Activated naive CD4-positive, alpha-beta T cell treated with anti-CD3 and anti-CD28 coated beads, Interleukin-2, amount 10 ng/mL, durations not matched to agents 7 days and 5 days (primary cell): Measurements from ENCODE around the gene FAM76B.

ENCODE experiments used
- CTCF ChIA-PET: fragments of 350-600 bp; sonication (Branson Sonifier 250); formaldehyde crosslinking; loops from one replicate; lab custom pipeline; 2021; ENCODE audit warnings: antibody characterized with exemption; lab: Charles Lee
- DNase-seq: peaks from one replicate; pipeline ENCODE4 v3.0.0-alpha.2; 2020
- H3K27ac Mint-ChIP-seq: one replicate; pipeline ENCODE4 v1.8.0; 2021; ENCODE audit warnings: mild to moderate bottlenecking, moderate library complexity, mixed read lengths
- H3K27me3 Mint-ChIP-seq: one replicate; pipeline ENCODE4 v1.8.0; 2021; ENCODE audit warnings: mild to moderate bottlenecking, mixed read lengths
- H3K36me3 Mint-ChIP-seq: one replicate; pipeline ENCODE4 v1.8.0; 2021; ENCODE audit warnings: mixed read lengths
- H3K4me1 Mint-ChIP-seq: one replicate; pipeline ENCODE4 v1.8.0; 2021; ENCODE audit warnings: mixed read lengths
- H3K4me3 Mint-ChIP-seq: one replicate; pipeline ENCODE4 v1.8.0; 2021; ENCODE audit warnings: mild to moderate bottlenecking, moderate library complexity, mixed read lengths
- H3K9me3 Mint-ChIP-seq: one replicate; pipeline ENCODE4 v1.8.0; 2021; ENCODE audit warnings: mixed read lengths

The FAM76B gene

DNA sequence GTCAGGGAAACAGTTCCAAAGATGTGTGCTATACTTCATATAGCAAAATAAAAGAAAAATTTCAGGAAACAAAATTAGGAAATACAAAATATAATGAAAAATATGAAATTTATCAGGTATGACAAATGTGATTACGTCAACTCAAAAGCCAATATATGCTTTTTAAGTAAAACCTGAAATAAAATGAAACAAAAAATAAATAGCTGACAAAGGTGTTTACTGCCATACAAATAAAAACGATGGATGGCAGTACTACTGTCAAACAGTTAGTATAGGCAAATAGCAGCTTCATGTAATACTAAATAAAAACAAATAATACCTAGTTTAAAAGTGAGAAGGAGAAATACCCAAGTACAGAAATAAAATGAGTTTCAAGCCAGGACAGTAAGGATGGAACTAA lies 14.4 kb upstream of the FAM76B start:
- Mint-ChIP-seq H3K27me3 (no peaks in the 10 kb centered on the region), H3K9me3 (peaks cover 4% of the 10 kb centered on the region), H3K4me3 (no peak overlapping the region), H3K27ac (no peak overlapping the region), H3K4me1 (peaks cover 2% of the 10 kb centered on the region), H3K36me3 (peaks cover 56% of the 10 kb centered on the region)
- DNase-seq: no peak
- CTCF ChIA-PET: interaction anchor here (1.2 kb wide), 1 partner anchor 10 kb away, joined by 4 read pairs; no protein-coding TSS in a partner anchor

DNA sequence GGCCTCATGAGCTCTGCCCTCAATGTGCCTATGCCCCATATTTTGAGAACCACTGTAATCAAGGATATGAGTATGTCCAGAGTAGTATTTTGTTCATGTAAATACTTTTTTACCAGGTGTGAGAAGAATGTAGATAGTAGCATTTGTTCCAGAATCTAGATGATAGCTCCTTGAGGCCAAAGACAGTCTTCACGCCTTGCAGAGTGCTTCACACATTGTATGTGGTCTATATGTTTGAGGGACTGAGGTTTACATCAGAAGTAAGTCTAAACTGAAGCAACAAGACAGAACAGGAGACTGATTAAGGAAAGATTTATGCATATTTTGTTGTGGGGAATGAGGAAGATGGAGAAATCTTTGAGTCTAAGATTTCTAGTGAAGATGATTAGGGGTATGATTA lies 13.2 kb upstream of the FAM76B start:
- no peaks in the 10 kb centered on the region for H3K9me3 Mint-ChIP-seq
- H3K27ac Mint-ChIP-seq: no peak overlapping the region
- CTCF ChIA-PET: no interaction called here
- H3K4me1 Mint-ChIP-seq: peaks cover 2% of the 10 kb centered on the region
- H3K27me3 Mint-ChIP-seq: no peaks in the 10 kb centered on the region
- H3K4me3 Mint-ChIP-seq: no peak overlapping the region
- no peak for DNase-seq
- H3K36me3 Mint-ChIP-seq: peaks cover 51% of the 10 kb centered on the region

DNA sequence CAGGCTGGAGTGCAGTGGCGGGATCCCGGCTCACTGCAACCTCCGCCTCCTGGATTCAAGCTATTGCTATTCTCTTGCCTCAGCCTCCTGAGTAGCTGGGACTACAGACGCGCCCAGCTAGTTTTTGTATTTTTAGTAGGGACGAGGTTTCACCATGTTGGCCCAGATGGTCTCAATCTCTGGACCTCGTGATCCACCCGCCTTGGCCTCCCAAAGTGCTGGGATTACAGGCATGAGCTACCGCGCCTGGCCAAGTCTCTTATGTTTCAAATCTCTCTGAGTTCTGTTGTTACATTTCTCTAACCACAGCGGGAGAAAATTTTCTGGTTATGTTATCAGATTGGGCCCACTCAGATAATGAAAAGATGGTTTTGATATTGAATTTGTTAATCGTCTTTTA lies 10.9 kb upstream of the FAM76B start:
- Mint-ChIP-seq H3K27me3 (no peaks in the 10 kb centered on the region), H3K9me3 (no peaks in the 10 kb centered on the region), H3K36me3 (peaks cover 36% of the 10 kb centered on the region), H3K4me1 (peaks cover 2% of the 10 kb centered on the region), H3K27ac (no peak overlapping the region), H3K4me3 (no peak overlapping the region)
- CTCF ChIA-PET: no interaction called here
- no peak for DNase-seq

DNA sequence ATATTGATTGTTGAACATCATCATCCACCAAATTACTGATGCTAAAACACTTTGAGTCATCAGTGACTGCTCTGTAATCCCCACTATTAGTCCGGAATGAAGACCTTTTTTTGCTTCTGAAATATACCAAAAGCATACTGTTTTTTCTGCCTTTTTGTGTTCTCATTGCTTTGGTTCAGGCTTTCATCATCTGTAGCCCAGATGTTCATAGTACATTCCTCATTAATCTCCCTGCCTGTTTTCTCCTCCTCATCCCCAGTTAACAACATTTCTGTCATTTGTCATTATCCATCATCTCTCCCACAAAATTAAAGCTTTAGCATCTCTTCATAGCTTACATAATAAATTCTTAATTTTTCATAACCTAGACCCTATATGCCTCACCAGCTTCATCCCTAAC lies 10.0 kb upstream of the FAM76B start:
- H3K4me1 Mint-ChIP-seq: peaks cover 6% of the 10 kb centered on the region
- DNase-seq: no peak
- peaks cover 34% of the 10 kb centered on the region for H3K36me3 Mint-ChIP-seq
- H3K4me3 Mint-ChIP-seq: no peak overlapping the region
- H3K27ac Mint-ChIP-seq: no peak overlapping the region
- CTCF ChIA-PET: no interaction called here
- no peaks in the 10 kb centered on the region for H3K27me3 Mint-ChIP-seq
- H3K9me3 Mint-ChIP-seq: no peaks in the 10 kb centered on the region

DNA sequence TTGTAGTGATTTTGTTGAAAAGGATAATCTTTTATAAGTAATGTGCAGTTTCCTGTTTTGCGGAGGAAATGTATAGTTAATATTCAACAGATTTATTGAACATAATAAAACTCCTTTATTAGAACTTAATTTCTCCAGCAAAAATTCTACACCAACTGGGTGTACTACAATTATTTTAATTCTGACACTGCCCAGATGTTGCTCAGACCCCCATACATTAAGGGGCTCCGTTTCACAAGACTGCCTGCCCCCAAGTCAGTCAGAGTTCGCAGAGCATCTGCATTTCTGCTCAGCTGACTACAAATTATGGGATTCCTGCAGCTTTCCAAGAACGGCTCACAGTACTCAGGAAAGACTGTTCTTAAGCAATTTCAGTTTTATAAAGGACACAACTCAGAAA lies 6.9 kb upstream of the FAM76B start:
- no peak overlapping the region for H3K4me3 Mint-ChIP-seq

DNA sequence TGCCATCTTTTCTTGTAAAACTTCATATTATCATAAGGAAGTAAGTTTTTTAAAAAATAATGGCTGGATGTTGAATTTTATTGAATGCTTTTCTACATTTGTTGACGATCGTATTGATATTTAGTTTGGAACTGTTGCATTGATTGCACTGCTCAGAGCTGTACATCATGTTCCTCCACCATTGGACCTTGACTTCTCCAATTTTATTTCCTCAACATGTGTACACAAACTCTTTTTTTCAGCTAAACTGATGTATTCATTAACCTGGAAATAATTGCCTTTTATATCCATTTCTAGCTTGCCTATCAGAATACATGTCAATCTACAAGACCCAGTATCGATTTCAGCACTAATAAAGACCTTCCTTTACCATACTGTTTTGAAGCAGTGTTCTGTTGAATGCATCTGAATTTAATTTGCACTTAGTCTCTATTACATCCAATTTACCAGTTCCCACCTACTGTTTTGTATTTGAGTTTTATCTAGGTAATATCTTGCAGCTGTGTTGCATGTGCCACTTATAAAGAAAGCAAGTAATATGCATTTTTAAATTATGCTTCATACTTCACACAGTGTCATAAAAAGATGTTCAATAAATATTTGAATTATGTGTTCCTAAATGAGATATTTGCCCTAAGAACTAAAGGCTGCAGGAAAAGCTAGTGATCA lies 6.2 kb upstream of the FAM76B start:
- Mint-ChIP-seq H3K4me1 (peaks cover 34% of the 10 kb centered on the region), H3K36me3 (peaks cover 39% of the 10 kb centered on the region)
- CTCF ChIA-PET: interaction anchor here (0.8 kb wide), 1 partner anchor 35 kb away, joined by 4 read pairs; no protein-coding TSS in a partner anchor

More for the DNA sequence above, 6.9 kb upstream of the FAM76B start:
- no peaks in the 10 kb centered on the region for H3K9me3 Mint-ChIP-seq
- no peaks in the 10 kb centered on the region for H3K27me3 Mint-ChIP-seq
- no peak overlapping the region for H3K27ac Mint-ChIP-seq
- no peak for DNase-seq
- CTCF ChIA-PET: no interaction called here
- peaks cover 40% of the 10 kb centered on the region for H3K36me3 Mint-ChIP-seq
- peaks cover 32% of the 10 kb centered on the region for H3K4me1 Mint-ChIP-seq

DNA sequence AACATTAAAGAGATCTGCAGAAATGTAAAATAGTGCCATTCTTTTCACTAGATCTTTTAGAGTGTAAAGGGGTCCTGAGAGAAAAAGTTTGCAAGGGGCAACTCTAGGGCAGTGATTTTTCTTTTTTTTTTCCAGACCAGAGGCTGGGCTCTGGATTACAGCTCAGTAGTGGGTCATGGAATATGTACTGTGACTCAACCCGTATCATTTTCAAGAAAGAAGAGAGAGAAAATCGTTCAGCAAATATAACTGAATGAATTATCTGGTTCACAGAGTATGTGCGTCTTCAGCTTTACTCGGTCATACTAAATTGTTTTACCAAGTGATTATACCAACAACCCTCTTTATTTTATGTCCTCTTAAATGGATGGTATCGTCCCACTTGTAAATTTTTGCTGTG lies 4.5 kb upstream of the FAM76B start:
- Mint-ChIP-seq H3K4me3 (no peak overlapping the region), H3K27ac (no peak overlapping the region), H3K4me1 (peaks cover 34% of the 10 kb centered on the region), H3K36me3 (peaks cover 25% of the 10 kb centered on the region), H3K27me3 (no peaks in the 10 kb centered on the region), H3K9me3 (no peaks in the 10 kb centered on the region)
- DNase-seq: no peak
- CTCF ChIA-PET: interaction anchor here (0.6 to 1.3 kb wide), 2 partner anchors 11 to 533 kb away, joined by 4 read pairs; no protein-coding TSS in a partner anchor

More for the DNA sequence above, 6.2 kb upstream of the FAM76B start:
- H3K9me3 Mint-ChIP-seq: no peaks in the 10 kb centered on the region
- H3K27me3 Mint-ChIP-seq: no peaks in the 10 kb centered on the region
- DNase-seq: no peak
- H3K4me3 Mint-ChIP-seq: no peak overlapping the region
- H3K27ac Mint-ChIP-seq: no peak overlapping the region

DNA sequence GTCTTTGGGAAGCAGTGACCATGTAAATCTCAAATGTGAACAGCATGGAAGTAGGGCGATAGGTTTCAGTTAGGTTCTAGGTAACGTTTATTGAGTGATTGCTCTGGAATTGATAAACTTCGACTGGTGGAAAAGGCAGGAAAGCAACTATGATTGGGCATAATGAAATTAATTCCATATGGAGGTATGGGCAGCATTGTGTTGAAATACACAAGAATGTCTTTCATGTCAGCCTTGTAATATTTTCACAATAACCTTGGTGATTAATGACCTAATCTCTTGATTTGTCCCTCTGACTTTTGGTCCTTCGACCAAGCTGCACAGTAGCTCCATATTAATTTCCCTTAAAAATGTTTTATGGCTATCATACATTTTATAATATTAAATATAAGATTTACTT lies 3.5 kb upstream of the FAM76B start:
- H3K4me3 Mint-ChIP-seq: no peak overlapping the region
- no peak for DNase-seq
- peaks cover 41% of the 10 kb centered on the region for H3K4me1 Mint-ChIP-seq
- H3K27ac Mint-ChIP-seq: no peak overlapping the region
- CTCF ChIA-PET: interaction anchor here (1.2 to 4.9 kb wide), 2 partner anchors 601 to 639 kb away, joined by 5 to 45 read pairs; no protein-coding TSS in a partner anchor
- H3K9me3 Mint-ChIP-seq: no peaks in the 10 kb centered on the region
- peaks cover 29% of the 10 kb centered on the region for H3K36me3 Mint-ChIP-seq
- H3K27me3 Mint-ChIP-seq: no peaks in the 10 kb centered on the region

DNA sequence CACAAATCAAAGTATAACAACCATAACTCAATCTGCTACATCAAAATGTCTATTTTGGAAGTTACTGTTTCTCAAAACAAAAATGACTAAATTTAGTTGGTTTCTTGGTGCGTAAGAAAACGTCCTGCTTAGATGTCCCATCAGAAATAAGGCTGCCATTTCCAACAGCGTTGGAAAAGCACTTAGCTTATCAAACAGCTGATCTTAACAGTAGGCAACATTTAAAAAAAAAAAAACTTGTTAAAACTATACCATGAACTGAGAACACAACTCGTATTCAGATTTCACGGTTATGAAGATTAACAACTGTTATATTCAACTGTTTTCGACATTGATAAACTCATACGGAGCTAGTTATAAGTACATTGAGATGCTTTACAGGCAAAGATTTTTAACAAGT lies 3.1 kb upstream of the FAM76B start:
- Mint-ChIP-seq H3K9me3 (no peaks in the 10 kb centered on the region), H3K36me3 (peaks cover 33% of the 10 kb centered on the region), H3K27ac (no peak overlapping the region), H3K4me3 (peak overlapping the region; percentile 14), H3K27me3 (no peaks in the 10 kb centered on the region), H3K4me1 (peaks cover 45% of the 10 kb centered on the region)
- DNase-seq: no peak
- CTCF ChIA-PET: interaction anchor here (1.2 to 4.9 kb wide), 2 partner anchors 601 to 639 kb away, joined by 5 to 45 read pairs; no protein-coding TSS in a partner anchor

DNA sequence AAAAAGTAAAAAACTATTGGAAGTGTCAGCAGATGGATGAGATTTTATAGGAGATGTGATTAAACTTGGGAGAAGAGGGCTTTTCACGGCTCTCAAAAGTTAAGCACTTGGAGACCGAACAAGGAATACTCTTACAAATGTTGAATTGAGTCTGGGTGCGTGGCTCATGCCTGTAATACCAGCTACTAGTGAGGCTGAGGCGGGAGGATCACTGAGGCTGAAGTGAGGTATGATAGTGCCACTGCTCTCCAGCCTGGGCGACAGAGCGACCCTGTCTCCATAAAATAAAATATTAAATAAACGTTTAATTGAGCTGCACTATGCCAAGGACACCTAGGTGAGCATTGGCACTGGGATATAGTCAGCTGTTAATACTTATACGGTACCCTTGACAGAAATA lies 2.6 kb upstream of the FAM76B start:
- Mint-ChIP-seq H3K4me3 (peak overlapping the region; percentile 96), H3K27me3 (no peaks in the 10 kb centered on the region), H3K27ac (peak overlapping the region; percentile 100), H3K36me3 (peaks cover 37% of the 10 kb centered on the region), H3K9me3 (no peaks in the 10 kb centered on the region), H3K4me1 (peaks cover 50% of the 10 kb centered on the region)
- CTCF ChIA-PET: interaction anchor here (0.9 to 4.9 kb wide), 5 partner anchors 44 to 638 kb away, joined by 3 to 45 read pairs (median 5); no protein-coding TSS in a partner anchor
- no peak for DNase-seq

DNA sequence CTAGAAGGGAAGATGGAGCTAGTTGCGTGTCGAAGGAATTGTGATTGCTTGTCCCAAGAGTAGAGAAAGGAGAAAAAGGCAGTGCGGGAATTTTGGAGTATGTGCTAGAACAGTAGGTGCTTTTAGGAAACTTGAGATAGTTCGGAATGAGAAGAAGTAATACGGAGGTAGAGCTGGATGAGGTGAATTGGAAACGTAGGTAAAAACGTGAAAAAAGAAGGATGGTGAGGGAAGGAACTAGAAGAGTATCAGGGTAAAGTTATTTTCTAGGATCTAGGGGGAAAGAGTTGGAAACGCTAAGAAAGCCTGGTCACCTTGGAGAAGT lies 2.1 kb upstream of the FAM76B start:
- CTCF ChIA-PET: interaction anchor here (0.9 to 4.9 kb wide), 6 partner anchors 44 to 638 kb away, joined by 3 to 45 read pairs (median 3); no protein-coding TSS in a partner anchor
- H3K4me1 Mint-ChIP-seq: peaks cover 54% of the 10 kb centered on the region
- H3K4me3 Mint-ChIP-seq: peak overlapping the region; percentile 96
- H3K36me3 Mint-ChIP-seq: peaks cover 38% of the 10 kb centered on the region
- peak overlapping the region; percentile 100 for H3K27ac Mint-ChIP-seq
- no peak for DNase-seq
- no peaks in the 10 kb centered on the region for H3K9me3 Mint-ChIP-seq
- H3K27me3 Mint-ChIP-seq: no peaks in the 10 kb centered on the region

DNA sequence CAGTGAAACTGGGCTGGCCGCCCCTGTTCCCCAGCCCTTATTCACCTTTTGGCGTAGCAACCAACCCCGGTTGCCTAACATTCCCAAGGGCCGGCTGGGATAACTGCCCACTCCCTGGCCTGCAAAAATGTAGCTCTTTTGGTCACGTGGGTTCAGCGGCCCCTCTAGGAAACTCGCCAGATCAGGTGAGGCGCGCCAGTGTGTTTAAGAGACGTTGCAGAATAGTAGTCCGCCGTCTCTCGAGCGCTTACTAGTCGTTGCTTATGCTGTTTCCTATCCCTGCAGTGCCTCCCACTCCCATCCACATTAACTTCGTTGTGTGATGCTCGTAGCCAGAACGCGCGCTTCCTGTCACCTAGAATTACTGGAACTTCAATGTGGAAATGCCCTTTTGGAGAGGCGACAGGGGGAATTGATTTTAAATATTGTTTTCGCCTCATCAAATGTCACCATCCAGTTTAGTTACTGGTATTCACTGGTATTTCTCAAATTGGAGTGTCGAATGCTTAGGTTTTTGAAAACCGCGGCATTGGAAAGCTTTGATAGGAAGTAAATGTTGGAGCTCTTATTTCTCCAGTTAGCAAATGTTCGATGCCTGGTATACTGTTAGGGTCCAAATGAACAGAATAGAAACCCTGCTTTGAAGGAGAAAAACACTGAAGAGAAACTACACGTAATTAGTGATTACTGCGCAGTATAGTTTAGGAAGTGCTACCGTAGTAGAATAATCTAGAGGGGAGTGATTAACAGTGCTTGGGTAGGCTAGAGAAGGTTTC lies 1.5 kb upstream of the FAM76B start:
- Mint-ChIP-seq H3K9me3 (no peaks in the 10 kb centered on the region), H3K36me3 (peaks cover 42% of the 10 kb centered on the region), H3K4me1 (peaks cover 59% of the 10 kb centered on the region), H3K27ac (peak overlapping the region; percentile 100), H3K4me3 (peak overlapping the region; percentile 96), H3K27me3 (no peaks in the 10 kb centered on the region)
- CTCF ChIA-PET: interaction anchor here (0.6 to 4.9 kb wide), 8 partner anchors 45 to 637 kb away, joined by 3 to 45 read pairs (median 3); partner anchors contain the start of gene MAML2
- DNase-seq: peak; percentile 75

DNA sequence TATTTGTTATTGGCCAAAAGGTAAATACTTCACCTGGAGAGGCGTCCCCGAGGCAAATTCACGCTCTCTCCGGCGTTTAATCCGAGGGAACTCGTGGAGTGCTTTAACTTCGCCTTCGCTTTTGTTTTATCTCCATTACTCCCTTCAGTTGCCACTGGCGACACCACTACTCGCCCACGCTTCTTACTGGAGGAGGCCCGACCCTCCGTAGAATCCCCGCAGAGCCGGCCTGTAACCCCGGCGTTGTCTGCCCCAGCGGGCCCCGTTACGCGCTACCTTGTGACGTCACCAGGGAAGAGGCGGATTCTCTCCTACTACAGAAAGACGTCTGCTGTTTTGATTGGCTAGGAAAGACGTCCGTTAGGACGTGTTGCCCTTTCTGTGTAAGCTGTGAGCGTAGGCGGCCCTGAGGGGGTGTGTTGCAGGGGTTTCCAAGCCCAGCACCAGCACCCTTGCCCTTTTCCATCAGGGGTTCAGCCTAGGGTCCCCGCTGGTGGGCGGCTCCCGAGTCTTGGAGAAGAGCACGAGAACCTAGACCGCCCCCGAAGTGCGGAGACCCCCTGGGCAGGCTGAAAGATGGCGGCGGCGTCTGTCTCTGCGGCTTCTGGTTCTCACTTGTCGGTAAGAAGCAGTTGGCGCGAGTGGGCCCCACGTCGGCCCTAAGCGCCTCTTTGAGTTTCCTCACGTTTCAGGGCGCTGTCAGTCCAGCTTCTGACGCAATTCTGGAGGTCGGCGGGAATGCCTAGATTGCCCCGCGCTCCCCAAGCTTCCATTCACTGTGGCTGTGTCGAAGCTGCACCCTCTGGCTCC lies 746 bp upstream of the FAM76B start, which contains the start of gene CEP57:
Gene CEP57, plus strand, starts transcription at position 376 of the 810 bp plus-strand sequence. Its CDS starts 201 bp downstream, at position 577.
- Mint-ChIP-seq H3K4me1 (peaks cover 63% of the 10 kb centered on the region), H3K27ac (peak within 1 kb of the TSS; percentile 100)
- CTCF ChIA-PET: interaction anchor here (0.6 to 4.9 kb wide), 8 partner anchors 26 to 636 kb away, joined by 3 to 45 read pairs (median 4); partner anchors contain the start of gene MAML2

More for the DNA sequence above, 746 bp upstream of the FAM76B start, which contains the start of gene CEP57:
- Mint-ChIP-seq H3K36me3 (peaks cover 44% of the 10 kb centered on the region), H3K27me3 (no peaks in the 10 kb centered on the region), H3K9me3 (no peaks in the 10 kb centered on the region), H3K4me3 (peak within 1 kb of the TSS; percentile 96)
- peak; percentile 97 for DNase-seq
